Spleen (tissue), 11 donors: Measurements from ENCODE around the gene WDR72. TPM values are rescaled to one million over a fixed set of nuclear protein-coding genes. Genes with fewer than 3 reads are reported as not detected.

Experiments used
- DNase-seq: peaks from one replicate; pipeline ENCODE4 v3.0.0-alpha.2; 2020
- H3K27ac ChIP-seq, 8 donors: fragments of 200-600 bp; sonication (generic) in 7 of 8; 1 replicate in 4 of 8; 2 replicates in 4 of 8; pipeline versions ENCODE4 v1.5.0 to v1.8.0; 2016 to 2021; ENCODE audit warnings: inconsistent platforms in 4 of 8, mild to moderate bottlenecking in 4 of 8, moderate library complexity in 1 of 8
- H3K27me3 ChIP-seq, 7 donors: fragments of 200-600 bp; sonication (generic) in 6 of 7; replicated peaks in 1 of 7; 1 replicate in 4 of 7; 2 replicates in 3 of 7; pipeline versions ENCODE4 v1.5.0 to v1.8.0; 2016 to 2021; ENCODE audit warnings: inconsistent platforms in 3 of 7, mild to moderate bottlenecking in 1 of 7
- H3K36me3 ChIP-seq, 6 donors: fragments of 200-600 bp; sonication (generic) in 5 of 6; 1 replicate in 4 of 6; 2 replicates in 2 of 6; pipeline versions ENCODE4 v1.5.0 to v1.8.0; 2016 to 2021; ENCODE audit warnings: inconsistent platforms in 2 of 6
- H3K4me1 ChIP-seq, 6 donors: fragments of 200-600 bp; sonication (generic) in 5 of 6; 1 replicate in 3 of 6; 2 replicates in 3 of 6; pipeline versions ENCODE4 v1.5.0 to v1.8.0; 2016 to 2021; ENCODE audit warnings: inconsistent platforms in 3 of 6
- H3K4me3 ChIP-seq, 8 donors: fragments of 200-600 bp; sonication (generic) in 7 of 8; 1 replicate in 4 of 8; 2 replicates in 4 of 8; pipeline versions ENCODE4 v1.5.0 to v1.8.0; 2016 to 2021; ENCODE audit warnings: inconsistent platforms in 4 of 8, mild to moderate bottlenecking in 4 of 8, moderate library complexity in 2 of 8
- H3K9me3 ChIP-seq, 8 donors: fragments of 200-600 bp; sonication (generic) in 7 of 8; 1 replicate in 4 of 8; 2 replicates in 4 of 8; pipeline versions ENCODE4 v1.5.0 to v1.8.0; 2016 to 2021; ENCODE audit warnings: inconsistent platforms in 4 of 8
- CTCF ChIP-seq, 11 experiments: fragments of 200-600 bp in 7 of 11; fragments of 450-650 bp in 4 of 11; sonication (generic) in 4 of 11; IDR thresholded peaks in 8 of 11; conservative IDR thresholded peaks in 3 of 11; 1 replicate in 7 of 11; 2 replicates in 4 of 11; pipeline versions ENCODE4 v1.4.0 to v1.8.0; 2016 to 2021; ENCODE audit warnings: antibody characterized with exemption in 11 of 11, inconsistent platforms in 4 of 11, mild to moderate bottlenecking in 1 of 11
- POLR2A ChIP-seq, 3 donors: fragments of 450-650 bp; IDR thresholded peaks; one replicate each; pipeline ENCODE4 v1.5.1; 2017; ENCODE audit warnings: antibody characterized with exemption in 3 of 3, mild to moderate bottlenecking in 1 of 3
- POLR2AphosphoS5 ChIP-seq, 3 donors: sonication (generic); formaldehyde crosslinking; IDR thresholded peaks; one replicate each; pipeline ENCODE4 v1.5.1; 2017; ENCODE audit warnings: antibody characterized with exemption in 3 of 3
- WGBS, 5 donors: extraction: QIAGEN DNeasy Blood & Tissue Kit in 3 of 5; methylation state at CpG; one replicate each; pipeline versions ENCODE4 v1.1.5 to v1.1.7; 2013 to 2018; 5-methylcytosine and 5-hydroxymethylcytosine counted together
- intact Hi-C: fragments of 100-400 bp; cut with DNase I; formaldehyde crosslinking; loops from one replicate; pipeline ENCODE4 v1.15.0; 2023; ENCODE audit warnings: low total_unique reads
- polyA plus RNA-seq, 3 donors: library from polyadenylated mRNA; stranded (reverse); fragments of 200-250 nt; gene quantifications; one replicate each; pipeline ENCODE4 v1.2.1, GENCODE V29; 2013
- total RNA-seq, 7 donors: library from RNA; depleted of rRNA in 3 of 7; stranded (reverse); fragments of >200 nt in 3 of 7; fragmentation: NEBNext Ultra II Directional in 4 of 7; extraction: Animal tissue kit (Norgen Biotek cat#: 25700) in 4 of 7; gene quantifications; one replicate each; pipeline versions ENCODE4 v1.1.0 to v1.2.1, GENCODE V29; 2016 to 2021
- donor health status: healthy with polysubstance abuse.
- donor health status: DM: no; HTN: no; CAD: no; lungs with moderate emphysema.
- donor health status: DM: no; HTN: no; CAD: no.
- donor health status: Bipolar disorder and iron deficiency.
- donor health status: healthy.
- donor health status: DM: no; HTN: no; CAD: no.
- donor health status: DM: yes; HTN: yes; CAD: no.

Gene WDR72
- total and polyA plus RNA-seq, 10 donors, result not detected

DNA sequence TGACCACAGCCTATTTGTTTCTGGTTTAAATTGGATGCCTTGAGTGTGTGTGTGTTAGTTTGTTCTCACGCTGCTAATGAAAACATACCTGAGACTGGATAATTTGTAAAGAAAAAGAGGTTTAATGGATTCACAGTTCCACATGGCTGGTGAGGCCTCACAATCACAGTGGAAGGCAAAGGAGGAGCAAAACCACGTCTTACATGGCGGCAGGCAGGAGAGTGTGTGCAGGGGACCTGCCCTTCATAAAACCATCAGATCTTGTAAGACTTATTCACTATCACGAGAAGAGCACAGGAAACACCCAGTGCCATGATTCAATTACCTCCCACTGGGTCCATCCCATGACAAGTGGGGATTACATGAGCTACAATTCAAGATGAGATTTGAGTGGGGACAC, 260.5 kb downstream of the WDR72 start:
- 75 to 88% (median 81%) methylated on average over 4 of the region's 4 CpGs for WGBS, 5 donors
- TF ChIP-seq POLR2A (IDR thresholded peaks at IDR 0.05) (no peak), POLR2AphosphoS5 (IDR thresholded peaks at IDR 0.05) (no peak), CTCF (IDR thresholded peaks at IDR 0.05 in 8 of 11, conservative IDR thresholded peaks at IDR 0.05 in 3 of 11) (no peak)
- no peak for DNase-seq
- Histone ChIP-seq H3K4me3 (no peak overlapping the region), H3K27ac (no peak overlapping the region), H3K9me3 (no peaks in the 10 kb centered on the region), H3K4me1 (no peaks in the 10 kb centered on the region), H3K27me3 (no peaks in the 10 kb centered on the region), H3K36me3 (no peaks in the 10 kb centered on the region)
- intact Hi-C loops, result no loop called here

- intact Hi-C loops, result no loop called here
- Histone ChIP-seq H3K4me3 (no peak overlapping the region), H3K4me1 (no peaks in the 10 kb centered on the region), H3K27me3 (no peaks in the 10 kb centered on the region), H3K9me3 (no peaks in the 10 kb centered on the region), H3K27ac (no peak overlapping the region), H3K36me3 (no peaks in the 10 kb centered on the region)
- TF ChIP-seq POLR2A (IDR thresholded peaks at IDR 0.05) (no peak), CTCF (IDR thresholded peaks at IDR 0.05 in 8 of 11, conservative IDR thresholded peaks at IDR 0.05 in 3 of 11) (no peak), POLR2AphosphoS5 (IDR thresholded peaks at IDR 0.05) (no peak)
- DNase-seq, result no peak
Measured at GRCh38 chr15:53490341-53490740, 269.1 kb downstream of the WDR72 start.

DNA sequence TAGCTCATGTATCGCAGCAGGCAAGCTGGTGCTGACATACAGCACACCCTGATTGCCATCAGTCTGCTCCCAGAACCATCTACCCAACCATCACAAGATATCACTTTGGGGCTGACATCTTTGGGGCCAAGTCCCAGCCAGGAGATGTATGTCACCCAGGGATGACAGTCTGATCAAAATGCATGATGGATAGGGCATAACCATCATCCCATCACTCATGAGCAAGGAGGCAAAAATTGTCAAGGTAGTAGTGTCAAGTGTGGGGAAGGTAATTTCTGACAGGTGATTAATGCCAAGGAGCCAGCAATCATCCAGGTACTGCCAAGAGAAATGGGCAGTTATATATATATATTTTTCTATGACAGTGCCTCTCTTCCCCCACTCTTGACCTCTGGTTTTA, 277.4 kb downstream of the WDR72 start:
- TF ChIP-seq CTCF (IDR thresholded peaks at IDR 0.05 in 8 of 11, conservative IDR thresholded peaks at IDR 0.05 in 3 of 11), result no peak
- TF ChIP-seq POLR2A (IDR thresholded peaks at IDR 0.05), result no peak
- TF ChIP-seq POLR2AphosphoS5 (IDR thresholded peaks at IDR 0.05), result no peak
- intact Hi-C loops, result no loop called here

DNA sequence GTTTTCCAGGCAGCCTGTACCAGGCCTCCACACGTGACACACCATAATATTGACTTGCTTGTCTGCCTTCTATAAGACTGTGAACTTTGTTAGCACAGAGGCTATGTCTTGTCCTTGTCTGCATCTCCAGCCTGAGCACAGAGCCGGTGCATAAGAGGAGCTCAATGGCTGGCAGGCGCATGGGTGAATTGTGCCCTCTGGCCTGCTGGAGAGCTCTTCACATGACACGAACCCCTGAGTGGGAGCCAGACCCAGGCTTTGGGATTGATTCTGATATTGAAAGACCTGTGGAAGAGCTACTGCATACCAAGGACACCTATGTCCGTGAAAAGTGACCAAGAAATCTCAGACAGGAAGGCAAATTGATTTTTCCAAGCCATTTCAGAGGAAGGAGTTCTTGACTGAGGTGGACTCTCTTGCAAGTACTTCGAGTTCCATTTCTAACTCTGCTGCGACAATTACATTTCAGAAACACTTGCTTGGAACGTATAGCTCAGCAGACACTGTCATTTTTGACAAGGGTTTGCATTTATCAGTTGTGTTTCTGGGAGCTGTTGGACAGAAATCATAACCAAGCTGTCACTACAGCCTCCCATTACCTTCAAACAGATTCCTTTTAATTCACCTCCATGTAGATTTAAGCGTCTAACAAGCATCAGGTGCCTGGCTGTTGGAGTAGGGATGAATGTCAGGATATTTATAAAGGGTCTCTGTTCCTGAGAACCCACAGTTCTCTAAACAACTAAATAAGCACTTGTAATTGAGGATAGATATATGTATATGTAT, 281.3 kb downstream of the WDR72 start:
- Histone ChIP-seq H3K36me3 (no peaks in the 10 kb centered on the region), H3K4me3 (no peak overlapping the region), H3K27me3 (no peaks in the 10 kb centered on the region), H3K4me1 (no peaks in the 10 kb centered on the region), H3K27ac (no peak overlapping the region), H3K9me3 (no peaks in the 10 kb centered on the region)
- intact Hi-C loops, result no loop called here
- no peak for DNase-seq
- TF ChIP-seq CTCF (IDR thresholded peaks at IDR 0.05 in 8 of 11, conservative IDR thresholded peaks at IDR 0.05 in 3 of 11), result no peak
- TF ChIP-seq POLR2A (IDR thresholded peaks at IDR 0.05), result no peak
- no peak for TF ChIP-seq POLR2AphosphoS5 (IDR thresholded peaks at IDR 0.05)
- 81 to 88% (median 84%) methylated on average over 9 of the region's 9 CpGs for WGBS, 5 donors

More for the DNA sequence above, 277.4 kb downstream of the WDR72 start:
- no peaks in the 10 kb centered on the region for H3K27me3 ChIP-seq
- H3K9me3 ChIP-seq, result no peaks in the 10 kb centered on the region
- no peaks in the 10 kb centered on the region for H3K36me3 ChIP-seq
- 70 to 97% (median 93%) methylated on average over 1 of the region's 1 CpG for WGBS, 5 donors
- H3K27ac ChIP-seq, result no peak overlapping the region
- H3K4me3 ChIP-seq, result no peak overlapping the region
- no peak for DNase-seq
- no peaks in the 10 kb centered on the region for H3K4me1 ChIP-seq
